Activated T-cell treated with anti-CD3 and anti-CD28 coated beads for 24 hours (primary cell): ENCODE results near the gene FAM156B.
"Not testable (repeated sequence)": the region's sequence is repeated elsewhere in the genome, so short reads cannot be mapped to it uniquely, and the experiment has no call there.

ENCODE experiments used
- DNase-seq: peaks from one replicate; pipeline ENCODE4 v3.0.0-alpha.2; 2020; ENCODE audit warnings: low read depth

Gene FAM156B, protein sequence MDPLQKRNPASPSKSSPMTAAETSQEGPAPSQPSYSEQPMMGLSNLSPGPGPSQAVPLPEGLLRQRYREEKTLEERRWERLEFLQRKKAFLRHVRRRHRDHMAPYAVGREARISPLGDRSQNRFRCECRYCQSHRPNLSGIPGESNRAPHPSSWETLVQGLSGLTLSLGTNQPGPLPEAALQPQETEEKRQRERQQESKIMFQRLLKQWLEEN

DNA sequence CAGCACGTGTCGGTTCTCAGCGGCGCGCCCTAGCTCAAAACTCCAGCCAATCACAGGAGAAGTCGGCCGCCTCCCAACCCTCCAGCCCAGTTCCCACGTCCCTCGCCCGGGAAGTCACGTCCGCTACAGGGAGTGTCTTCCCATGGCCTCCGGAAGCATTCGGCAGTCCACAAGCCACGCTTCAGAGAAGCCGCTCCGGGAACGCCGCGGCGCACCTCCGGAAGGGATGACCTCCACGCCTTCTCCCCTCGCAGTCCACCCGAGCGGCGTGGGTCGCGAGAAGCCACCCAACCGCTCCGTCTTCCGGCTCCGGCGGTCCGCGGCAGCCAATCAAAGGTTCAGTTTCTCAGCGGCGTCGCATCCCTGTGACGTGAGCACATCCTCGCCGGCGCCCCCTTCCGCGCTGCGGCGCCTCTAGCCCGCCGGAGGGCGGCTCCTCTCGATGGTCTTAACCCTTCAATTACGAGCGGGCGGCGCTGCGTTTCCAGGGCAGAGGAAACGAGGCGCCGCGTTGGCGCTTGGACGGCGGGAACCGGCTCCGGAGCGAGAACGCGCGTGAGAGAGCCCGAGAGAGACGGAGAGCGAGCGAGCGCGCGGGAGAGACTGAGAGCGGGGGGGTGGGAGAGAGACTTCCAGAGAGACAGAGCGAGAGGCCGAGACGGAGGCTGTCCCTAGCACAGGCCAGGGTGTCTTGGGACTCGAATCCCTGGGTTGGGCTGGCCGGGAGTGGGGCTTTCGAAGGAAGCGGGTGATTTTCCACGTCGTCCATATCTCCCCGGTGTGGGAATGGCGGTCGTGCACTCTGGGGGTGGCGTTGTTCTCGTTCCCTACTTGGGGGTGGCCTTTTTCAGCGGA lies at the start of gene FAM156B:
FAM156B (plus strand) TSS at position 476 of the 855 bp plus-strand sequence. CDS start 9,896 bp downstream, outside the sequence.
- not testable (repeated sequence) for DNase-seq

DNA sequence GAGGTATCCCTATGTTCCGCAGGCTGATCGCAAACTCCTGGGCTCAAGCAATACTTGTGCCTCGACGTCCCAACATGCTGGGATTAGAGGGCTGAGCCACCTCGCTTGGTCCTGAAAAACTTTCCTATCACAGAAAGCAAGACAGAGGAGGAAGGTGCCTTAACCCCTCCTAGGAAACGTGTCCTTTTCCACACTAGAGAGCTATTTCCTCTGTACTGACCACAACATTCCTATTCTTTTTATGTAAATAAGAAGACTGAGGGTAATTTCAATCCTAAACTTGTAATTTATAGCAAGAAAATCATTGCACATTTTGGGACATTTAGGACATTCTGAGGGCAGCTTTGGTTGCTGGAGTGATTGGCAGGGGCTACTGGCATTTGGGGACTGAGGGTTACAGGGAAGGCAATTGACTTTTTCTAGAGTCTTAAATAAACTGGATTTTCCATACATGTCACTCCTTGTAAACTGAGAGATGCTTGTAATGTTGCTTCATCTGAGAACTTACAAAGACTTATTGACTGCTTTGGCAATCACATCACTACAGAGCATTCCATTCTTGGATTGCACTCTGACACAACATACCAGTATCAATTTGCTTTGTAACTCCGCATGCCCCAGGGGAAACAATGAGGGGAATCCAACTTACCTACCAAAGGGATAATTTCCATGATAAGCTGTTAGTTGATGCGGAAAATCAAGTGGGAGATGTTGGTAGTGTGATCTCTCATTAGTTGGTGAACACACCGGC lies 44.8 kb upstream of the FAM156B start:
- no peak for DNase-seq

DNA sequence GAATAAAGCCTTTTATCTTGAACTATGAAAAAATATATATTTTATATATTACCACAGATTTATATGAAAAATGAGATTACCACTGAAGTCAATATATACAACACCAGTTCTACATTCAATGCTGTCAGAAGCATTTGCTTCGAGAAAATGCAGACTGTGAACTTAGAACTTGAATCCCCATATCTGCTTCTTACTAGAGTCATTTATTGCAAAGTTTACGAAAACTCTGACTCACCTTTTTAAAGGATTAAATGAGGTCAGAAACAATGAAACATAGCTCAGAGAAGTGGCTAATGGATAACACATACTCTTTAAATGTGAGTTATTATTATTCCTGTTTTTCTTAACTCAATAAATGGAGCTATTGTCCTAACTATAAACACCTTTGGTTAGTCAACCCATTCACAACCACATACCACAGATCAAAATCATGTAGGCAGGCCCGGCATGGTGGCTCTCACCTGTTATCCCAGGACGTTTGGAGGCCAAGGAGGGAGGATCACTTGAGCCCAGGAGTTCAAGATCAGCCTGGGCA lies 40.1 kb upstream of the FAM156B start:
- not testable (repeated sequence) for DNase-seq

DNA sequence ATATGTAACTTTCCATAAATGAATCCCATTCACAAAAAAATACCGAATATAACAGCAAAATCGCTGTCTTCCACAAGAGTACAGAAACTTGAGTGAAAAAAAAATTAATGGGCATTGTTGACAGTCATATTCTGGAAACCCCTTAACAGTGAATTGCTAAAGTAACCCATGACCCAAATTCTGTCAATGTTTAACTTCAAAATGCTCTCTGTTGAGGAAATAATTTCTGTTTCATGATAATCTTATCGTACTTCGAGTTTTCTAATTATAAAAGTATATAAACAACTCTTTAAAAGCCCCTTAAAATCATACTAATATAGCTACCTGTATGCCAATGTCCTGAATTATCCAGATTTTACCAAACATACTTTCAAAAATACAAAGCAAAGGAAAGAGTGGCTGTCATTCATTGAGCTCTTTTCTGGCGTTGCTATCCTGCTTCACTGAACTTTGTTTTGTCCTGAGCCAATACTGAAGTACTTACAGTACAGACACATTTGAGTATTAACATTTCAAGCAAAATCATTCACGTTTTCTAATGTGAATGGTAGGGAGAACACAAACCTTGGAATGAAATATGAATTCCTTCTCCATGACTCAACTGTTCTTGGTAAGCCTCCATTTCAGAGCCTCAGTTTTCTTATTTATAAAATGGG lies 31.7 kb upstream of the FAM156B start:
- DNase-seq: no peak

DNA sequence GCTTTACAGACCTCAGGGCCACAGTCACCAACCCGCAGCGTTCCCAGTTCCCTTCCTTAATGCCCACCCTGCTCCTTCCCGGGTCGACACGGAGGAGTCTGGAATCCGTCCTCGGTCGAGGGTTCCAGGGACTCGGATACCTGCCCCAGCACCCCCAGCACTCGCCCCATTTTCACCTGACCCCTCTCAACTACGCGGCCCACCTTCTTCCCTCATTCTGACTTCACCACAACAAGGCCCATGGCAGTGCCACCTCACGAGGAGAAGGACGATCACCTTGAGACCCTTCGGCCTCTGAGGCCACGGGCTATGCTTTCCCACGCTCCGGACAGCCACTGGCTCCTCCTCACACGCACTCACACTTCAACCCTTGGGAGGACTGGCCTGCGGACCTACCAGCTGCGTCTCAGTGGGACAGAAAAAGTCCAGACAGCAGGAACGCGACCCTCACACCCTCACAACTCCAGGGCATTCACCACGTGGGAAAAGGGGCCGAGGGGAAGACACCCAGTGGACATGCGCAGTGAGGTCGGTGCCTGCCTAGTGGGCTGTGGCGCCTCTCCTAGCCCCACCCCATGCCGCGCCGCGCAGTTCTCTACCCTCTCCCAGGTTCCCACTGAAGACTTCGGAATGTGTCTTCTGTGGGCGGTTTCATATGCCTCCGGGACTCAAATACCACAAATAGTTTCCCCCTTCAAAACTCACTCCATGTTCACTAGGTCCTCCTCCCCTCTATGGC lies 29.4 kb upstream of the FAM156B start, which contains the start of gene XAGE3:
XAGE3 (minus strand) TSS at position 474 of the 739 bp plus-strand sequence. CDS start 950 bp downstream, outside the sequence.
- DNase-seq: no peak

DNA sequence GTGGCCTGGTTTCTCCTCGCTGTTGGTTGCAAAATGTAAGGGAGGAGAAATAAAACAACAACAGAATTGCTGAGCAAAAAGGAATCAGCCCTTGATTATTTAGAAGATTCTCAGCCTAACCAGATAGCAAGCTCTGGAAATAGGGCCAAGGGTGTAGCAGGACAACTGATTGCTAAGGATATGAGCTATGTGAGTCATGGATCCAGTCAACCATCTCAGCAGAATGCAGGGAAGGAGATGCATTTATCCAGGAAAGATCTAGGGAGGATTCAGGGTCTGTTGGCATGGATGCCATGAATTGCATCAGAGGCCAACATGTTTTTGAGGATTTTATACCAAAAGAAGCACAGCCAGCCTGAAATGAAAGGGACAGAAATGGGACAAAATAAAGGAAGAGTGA lies 27.1 kb upstream of the FAM156B start:
- DNase-seq: no peak

DNA sequence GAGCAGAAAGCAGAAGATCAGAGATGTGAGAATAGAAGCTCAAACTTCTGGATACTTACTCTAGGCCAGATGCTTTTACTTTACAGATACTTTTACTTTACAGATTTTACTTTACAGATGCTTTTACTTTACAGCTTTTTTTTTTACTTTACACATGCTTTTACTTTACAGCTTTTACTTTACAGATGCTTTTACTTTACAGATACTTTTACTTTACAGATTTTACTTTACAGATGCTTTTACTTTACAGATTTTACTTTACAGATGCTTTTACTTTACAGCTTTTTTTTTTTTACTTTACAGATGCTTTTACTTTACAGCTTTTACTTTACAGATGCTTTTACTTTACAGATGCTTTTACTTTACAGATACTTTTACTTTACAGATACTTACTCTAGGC lies 23.3 kb upstream of the FAM156B start:
- not testable (repeated sequence) for DNase-seq

DNA sequence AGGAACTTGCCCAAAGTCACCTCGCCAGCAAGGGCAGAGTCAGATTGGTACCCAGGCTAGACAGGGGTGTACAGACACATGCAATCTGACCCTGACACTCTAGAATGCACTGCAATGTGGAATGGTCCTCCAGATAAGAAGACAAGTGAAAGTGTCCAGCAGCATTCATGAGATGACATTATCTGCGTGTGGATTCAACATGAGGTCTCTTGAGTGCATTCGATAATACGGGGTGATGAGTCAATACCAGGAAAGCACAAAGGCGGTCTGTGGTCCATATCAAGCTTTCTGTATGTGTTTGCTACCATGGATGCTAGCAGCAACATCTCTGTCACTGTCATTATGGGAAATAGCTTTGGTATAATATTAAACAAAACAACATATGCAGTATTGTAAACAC lies 22.5 kb upstream of the FAM156B start:
- no peak for DNase-seq

DNA sequence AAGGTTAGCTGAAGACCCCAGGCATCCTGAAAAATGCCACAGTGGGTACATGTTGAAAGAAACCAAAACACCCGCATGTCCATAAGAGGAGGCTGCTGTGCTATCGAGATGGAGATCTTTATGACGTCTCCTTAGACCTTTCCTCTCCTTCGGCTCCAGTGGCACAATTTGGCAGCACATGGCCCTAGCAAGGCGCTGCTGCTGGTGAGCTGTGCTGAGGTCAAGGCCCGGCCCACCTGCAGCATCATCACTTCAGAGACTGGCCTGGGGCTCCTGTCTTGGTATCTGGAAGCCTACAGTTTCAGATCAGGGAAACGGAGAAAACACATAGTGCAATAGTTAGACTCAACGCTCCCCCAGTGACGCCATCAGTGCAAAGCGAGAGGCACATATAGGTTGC lies 21.7 kb upstream of the FAM156B start:
- not testable (repeated sequence) for DNase-seq

DNA sequence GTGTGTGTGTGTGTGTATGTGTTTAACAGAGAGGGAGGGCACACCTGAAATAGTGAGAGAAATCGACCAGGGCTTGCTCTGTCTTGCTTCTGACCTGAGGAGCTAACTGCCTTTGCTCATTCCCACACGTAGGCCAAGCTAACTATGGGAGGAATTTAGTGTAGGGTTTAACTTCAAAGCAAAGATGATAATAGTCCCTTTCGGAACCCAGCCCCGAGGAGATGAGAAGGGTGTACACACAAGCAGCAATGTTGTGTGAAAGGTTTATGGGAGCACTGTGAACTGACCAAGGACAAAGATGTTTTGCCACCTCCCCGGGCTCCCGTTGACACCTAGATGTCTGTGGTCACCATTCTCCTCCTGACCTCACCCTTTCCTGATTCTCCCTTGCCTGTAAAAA lies 20.7 kb upstream of the FAM156B start:
- DNase-seq: not testable (repeated sequence)

DNA sequence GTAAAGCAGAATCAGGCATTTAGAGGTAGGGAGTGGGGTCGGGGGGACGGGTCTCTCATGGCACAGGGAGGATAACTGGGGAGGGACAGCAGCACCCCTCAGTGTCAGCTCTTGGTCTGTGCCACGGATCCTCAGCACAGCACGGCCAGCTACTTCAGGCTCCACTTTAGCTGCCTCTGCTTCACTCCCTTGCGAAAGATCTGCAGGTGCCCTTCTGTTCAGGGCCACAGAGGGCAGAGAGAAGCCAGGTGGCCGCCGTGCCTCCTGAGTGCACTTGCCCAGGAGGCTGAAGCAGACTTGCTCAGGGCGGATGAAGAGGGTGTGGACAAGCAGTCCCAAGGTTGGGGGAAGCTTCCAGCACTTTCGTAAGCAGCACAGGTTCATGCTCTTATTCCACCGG lies 9.7 kb upstream of the FAM156B start:
- not testable (repeated sequence) for DNase-seq

DNA sequence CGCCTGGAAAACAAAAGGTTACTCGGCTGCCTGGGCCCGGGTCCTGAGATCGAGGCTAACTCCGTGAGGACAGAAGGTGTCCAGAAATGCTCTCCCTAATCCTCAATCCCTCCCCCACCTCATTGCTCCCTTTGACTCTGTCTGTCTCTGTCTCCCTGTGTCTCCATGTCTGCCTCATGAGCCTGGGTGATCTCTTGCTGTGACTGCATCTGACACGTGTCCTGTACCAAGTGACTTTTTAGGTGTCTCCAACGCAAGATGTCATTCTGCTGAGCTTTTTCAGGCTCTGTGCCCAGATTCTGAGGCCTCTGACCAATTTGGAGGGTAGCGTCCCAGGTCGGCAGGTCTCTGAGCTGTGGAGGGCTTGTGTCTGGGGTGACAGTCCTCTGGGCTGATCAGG lies 9.0 kb upstream of the FAM156B start:
- DNase-seq: not testable (repeated sequence)

DNA sequence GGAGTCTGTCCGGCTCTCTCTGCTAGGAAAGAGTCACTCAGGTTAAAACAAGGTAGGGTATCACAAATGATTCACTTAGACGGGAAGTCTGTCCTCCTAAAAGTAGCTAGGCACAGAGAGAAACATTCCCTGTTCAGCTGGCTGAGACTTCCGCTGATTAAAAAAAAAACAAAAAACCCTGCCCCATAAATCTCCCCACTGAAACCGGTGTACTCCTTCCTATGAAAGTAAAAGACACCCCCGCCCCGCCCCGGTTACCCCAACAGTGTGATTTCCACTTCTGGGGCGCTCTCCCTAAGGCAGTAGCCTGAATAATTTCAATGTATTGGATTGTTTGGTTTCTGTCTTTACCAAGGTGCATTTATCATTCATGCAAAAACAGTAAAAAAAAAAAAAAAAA lies 692 bp upstream of the FAM156B start:
- not testable (repeated sequence) for DNase-seq

DNA sequence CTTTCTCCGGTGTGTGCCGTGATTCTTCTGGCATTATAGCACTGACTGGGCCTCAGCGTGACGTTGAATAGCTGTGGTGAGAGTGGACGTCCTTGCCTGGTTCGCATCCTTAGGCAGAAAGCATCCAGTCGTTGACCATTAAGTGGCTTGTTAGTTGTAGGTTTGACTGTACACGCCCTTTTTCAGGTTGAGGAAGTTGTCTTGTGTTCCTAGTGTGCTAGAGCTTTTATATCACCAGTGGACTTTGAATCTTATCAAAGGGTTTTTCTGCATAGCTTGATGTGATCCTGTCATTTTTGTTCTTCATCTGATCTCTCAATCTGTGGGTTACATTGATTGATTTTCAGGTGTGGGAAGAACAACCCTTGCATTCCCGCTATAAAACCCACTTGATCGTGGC lies 8.4 kb downstream of the FAM156B start:
- DNase-seq: not testable (repeated sequence)

DNA sequence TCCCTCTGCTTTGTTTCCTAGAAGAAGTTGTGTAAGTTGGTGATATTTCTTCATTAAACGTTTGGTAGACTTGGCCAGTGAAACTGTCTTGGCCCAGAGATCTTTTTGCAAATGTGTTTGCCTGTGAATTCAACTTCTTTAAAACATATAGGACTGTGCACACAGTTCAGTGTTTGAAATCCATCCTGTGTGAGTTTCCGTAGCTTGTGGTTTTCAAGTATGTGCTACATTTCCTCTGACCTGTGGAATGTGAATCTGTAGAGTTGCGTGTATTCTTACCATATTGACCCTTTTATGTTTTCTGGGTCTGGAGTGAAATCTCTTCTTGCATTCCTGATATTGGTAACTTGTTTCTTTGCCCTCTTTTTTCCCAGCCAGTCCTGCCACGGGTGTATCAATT lies 8.9 kb downstream of the FAM156B start:
- DNase-seq: not testable (repeated sequence)

DNA sequence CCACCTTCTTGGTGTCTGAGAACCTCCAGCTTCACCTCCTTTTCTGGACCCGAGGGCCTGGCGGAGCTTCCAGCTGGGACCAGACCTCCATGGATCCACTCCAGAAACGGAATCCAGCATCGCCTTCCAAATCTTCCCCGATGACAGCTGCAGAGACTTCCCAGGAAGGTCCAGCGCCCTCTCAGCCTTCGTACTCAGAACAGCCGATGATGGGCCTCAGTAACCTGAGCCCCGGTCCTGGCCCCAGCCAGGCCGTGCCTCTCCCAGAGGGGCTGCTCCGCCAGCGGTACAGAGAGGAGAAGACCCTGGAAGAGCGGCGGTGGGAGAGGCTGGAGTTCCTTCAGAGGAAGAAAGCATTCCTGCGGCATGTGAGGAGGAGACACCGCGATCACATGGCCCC lies 10.0 kb downstream of the FAM156B start:
- not testable (repeated sequence) for DNase-seq

DNA sequence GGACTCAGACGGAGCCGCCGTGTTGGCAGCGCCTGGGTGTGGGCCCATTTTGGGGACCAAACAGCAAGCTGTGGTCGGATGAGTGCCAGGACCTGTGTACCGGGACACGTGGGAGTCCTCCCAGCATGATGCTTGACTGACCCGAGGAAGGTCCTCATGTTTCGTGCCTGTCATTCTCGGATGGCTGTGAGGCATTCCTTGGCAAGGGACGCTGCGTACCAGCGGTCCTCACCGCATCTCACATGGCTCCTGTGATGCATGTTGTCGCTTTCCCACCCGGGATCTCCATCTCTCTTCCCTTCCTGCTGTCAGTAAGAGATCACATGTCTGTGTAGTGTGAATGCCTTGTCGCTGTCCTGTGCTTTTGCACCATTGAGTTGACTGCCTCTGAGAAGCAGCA lies 10.8 kb downstream of the FAM156B start:
- not testable (repeated sequence) for DNase-seq

DNA sequence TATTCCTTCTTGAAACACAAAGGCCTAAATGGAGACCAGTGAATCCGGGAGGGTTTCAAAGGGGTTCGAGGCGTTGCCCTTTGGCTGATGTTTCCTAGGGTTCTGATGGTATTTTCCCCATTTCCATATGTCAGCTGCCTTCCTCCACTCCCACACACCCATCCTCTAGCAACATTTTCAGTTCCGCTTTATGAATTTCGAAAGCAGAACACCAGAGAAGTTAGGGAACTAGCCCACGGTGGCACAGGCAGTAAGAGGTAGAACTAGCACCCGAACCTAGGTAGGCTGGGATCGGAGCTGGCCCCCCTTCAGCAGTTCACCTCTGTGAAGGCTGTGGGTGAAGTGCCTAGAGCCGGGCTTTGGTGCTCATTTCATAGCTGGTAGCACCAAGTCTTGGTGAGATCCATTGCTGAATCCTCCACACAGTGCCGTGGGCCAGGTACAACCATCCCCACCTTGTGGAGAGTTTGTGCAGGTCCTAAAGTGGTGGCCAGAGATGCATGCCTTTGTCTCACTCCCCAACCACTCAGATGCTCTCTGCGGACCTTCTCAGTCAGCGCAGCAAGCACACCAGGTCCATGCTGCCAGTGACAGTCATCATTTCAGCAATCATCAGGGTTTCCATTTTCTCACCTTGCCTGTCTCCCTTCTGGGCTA lies 12.3 kb downstream of the FAM156B start:
- not testable (repeated sequence) for DNase-seq

DNA sequence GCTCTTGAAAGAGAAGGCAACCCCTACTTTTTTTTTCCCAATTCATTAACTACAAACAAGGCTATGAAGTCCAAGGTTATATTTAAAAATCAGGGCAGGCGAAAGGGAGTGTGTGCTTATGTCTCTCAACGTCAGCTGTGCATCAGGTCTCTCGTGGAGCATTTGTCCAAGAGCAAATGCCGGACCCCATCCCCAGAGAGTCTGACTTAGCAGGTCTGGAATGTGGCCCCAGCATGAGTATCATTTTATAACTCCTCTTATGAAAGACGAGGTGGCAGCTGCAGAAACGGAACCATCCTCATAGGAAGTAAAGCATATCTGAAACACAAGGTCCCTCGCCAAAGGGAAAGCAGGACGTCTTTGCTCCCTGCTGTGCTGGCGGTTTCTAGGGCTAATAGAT lies 16.6 kb downstream of the FAM156B start:
- DNase-seq: not testable (repeated sequence)

DNA sequence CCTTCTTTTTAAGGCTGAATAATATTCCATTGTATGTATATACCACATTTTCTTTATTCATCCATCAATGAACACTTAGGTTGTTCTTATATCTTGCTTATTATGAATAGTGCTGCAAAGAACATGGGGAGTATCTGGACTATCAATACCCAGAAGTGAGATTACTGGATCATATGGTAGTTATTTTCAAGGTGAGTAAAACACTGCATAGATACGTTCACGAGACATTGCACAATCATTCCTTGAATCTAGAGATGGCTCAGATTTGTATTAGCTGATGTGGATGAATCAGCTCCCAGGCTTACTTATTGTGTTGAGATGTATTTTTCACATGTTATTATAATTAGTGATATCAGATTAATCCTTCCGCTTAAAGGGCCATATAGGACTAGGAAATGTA lies 17.6 kb downstream of the FAM156B start:
- DNase-seq: not testable (repeated sequence)
